Mammary epithelial cell (primary cell): ENCODE data around the gene LRRN2.

Experiments used
- EZH2 ChIP-seq: IDR thresholded peaks from 2 replicates; pipeline ENCODE4 v1.6.1; 2012; ENCODE audit warnings: low read length, inconsistent platforms, borderline replicate concordance
- TF ChIP-seq, protein P1 (sequence below), 2 donors: IDR thresholded peaks in 1 of 2; conservative IDR thresholded peaks in 1 of 2; 2 replicates each; pipeline ENCODE4 v1.5.1; 2011 to 2012; ENCODE audit warnings: inconsistent platforms in 2 of 2, low read length in 2 of 2, mild to moderate bottlenecking in 2 of 2, control low read depth in 1 of 2, low read depth in 1 of 2; ENCODE audit not compliant: insufficient read depth in 1 of 2; ENCODE audit errors: extremely low read depth in 1 of 2

DNA sequence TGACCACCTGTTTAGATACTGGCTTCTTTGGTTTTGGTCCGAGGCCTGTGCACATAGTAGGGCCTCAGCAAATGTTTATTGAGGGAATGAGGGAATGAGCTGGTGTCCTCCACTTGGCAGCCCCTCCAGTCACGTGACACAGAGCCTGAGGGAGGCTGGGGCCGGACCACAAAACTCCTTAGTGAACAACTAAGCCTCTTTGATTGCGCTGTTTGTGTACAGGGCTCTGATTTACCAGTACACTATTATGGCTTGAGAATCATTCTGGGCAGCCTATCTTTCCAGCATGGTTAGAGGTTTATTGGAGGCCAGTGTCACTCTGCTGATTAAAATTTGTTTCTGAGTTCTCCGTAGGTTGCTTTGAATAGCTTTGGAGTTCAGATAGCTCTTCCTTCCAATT, 10.2 kb upstream of the LRRN2 start:
- TF ChIP-seq, protein P1, sequence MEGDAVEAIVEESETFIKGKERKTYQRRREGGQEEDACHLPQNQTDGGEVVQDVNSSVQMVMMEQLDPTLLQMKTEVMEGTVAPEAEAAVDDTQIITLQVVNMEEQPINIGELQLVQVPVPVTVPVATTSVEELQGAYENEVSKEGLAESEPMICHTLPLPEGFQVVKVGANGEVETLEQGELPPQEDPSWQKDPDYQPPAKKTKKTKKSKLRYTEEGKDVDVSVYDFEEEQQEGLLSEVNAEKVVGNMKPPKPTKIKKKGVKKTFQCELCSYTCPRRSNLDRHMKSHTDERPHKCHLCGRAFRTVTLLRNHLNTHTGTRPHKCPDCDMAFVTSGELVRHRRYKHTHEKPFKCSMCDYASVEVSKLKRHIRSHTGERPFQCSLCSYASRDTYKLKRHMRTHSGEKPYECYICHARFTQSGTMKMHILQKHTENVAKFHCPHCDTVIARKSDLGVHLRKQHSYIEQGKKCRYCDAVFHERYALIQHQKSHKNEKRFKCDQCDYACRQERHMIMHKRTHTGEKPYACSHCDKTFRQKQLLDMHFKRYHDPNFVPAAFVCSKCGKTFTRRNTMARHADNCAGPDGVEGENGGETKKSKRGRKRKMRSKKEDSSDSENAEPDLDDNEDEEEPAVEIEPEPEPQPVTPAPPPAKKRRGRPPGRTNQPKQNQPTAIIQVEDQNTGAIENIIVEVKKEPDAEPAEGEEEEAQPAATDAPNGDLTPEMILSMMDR (conservative IDR thresholded peaks at IDR 0.05 in 1 of 2, IDR thresholded peaks at IDR 0.05 in 1 of 2; ENCODE audit: extremely low read depth in 1 of 2, insufficient read depth in 1 of 2, low read depth in 1 of 2, low read length in 2 of 2), result no peak
- TF ChIP-seq EZH2, result no peak
